SU-DHL-6 (cell line): ENCODE measurements around the gene MGAT5.

Source experiments
- EZH2phosphoT487 ChIP-seq: fragments of 200-600 bp; sonication (generic), shearing (Covaris generic); conservative IDR thresholded peaks from 2 replicates; pipeline ENCODE4 v1.6.1; 2018; ENCODE audit warnings: mild to moderate bottlenecking, antibody characterized with exemption, low read length, moderate library complexity, mixed read lengths
- TF ChIP-seq, protein P1 (sequence below): fragments of 200-600 bp; sonication (generic); IDR thresholded peaks from one replicate; pipeline ENCODE4 v1.5.1; 2017; ENCODE audit warnings: antibody characterized with exemption, mild to moderate bottlenecking, low read length, moderate library complexity; ENCODE audit not compliant: insufficient read depth, poor library complexity, severe bottlenecking

DNA sequence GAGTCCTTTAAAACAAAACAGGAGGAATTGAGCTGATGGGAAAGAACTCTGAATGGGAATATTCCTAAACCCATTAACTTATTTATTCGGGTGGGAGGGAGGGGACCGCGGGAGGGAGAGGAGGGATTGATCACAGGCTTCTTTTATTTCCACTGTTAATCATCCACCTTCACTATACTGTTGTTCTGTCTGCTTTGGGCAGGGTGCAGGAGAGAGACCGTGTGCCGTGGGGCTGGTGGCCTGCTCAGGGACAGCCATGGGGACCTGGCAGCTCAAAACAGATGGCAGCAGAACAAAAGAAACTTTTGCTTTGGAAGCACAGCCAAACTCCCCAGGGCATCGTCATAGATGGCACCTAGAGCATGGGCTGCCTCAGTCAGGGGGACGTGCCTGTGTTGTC, 195.3 kb downstream of the MGAT5 start:
- TF ChIP-seq, protein P1, sequence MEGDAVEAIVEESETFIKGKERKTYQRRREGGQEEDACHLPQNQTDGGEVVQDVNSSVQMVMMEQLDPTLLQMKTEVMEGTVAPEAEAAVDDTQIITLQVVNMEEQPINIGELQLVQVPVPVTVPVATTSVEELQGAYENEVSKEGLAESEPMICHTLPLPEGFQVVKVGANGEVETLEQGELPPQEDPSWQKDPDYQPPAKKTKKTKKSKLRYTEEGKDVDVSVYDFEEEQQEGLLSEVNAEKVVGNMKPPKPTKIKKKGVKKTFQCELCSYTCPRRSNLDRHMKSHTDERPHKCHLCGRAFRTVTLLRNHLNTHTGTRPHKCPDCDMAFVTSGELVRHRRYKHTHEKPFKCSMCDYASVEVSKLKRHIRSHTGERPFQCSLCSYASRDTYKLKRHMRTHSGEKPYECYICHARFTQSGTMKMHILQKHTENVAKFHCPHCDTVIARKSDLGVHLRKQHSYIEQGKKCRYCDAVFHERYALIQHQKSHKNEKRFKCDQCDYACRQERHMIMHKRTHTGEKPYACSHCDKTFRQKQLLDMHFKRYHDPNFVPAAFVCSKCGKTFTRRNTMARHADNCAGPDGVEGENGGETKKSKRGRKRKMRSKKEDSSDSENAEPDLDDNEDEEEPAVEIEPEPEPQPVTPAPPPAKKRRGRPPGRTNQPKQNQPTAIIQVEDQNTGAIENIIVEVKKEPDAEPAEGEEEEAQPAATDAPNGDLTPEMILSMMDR: no peak
- no peak for TF ChIP-seq EZH2phosphoT487
